ENCODE data around the gene CCDC187.

CCDC187 gene

GRCh38 chr9:136283291-136284235 is 20.3 kb downstream of the CCDC187 start:
- TF ChIP-seq ZFX (IDR thresholded peaks at IDR 0.05) (no peak), CTCF (conservative IDR thresholded peaks at IDR 0.05) (peak; percentile 97)
- no peak overlapping the region for H3K27ac ChIP-seq

- no peak overlapping the region for H3K27ac ChIP-seq
- TF ChIP-seq ZFX (IDR thresholded peaks at IDR 0.05) (no peak), CTCF (conservative IDR thresholded peaks at IDR 0.05) (no peak)
Measured at GRCh38 chr9:136282272-136282861, 21.5 kb downstream of the CCDC187 start.

GRCh38 chr9:136281421-136282271 is 22.2 kb downstream of the CCDC187 start:
- H3K27ac ChIP-seq = no peak overlapping the region
- TF ChIP-seq CTCF (conservative IDR thresholded peaks at IDR 0.05) = no peak
- no peak for TF ChIP-seq ZFX (IDR thresholded peaks at IDR 0.05)

DNA sequence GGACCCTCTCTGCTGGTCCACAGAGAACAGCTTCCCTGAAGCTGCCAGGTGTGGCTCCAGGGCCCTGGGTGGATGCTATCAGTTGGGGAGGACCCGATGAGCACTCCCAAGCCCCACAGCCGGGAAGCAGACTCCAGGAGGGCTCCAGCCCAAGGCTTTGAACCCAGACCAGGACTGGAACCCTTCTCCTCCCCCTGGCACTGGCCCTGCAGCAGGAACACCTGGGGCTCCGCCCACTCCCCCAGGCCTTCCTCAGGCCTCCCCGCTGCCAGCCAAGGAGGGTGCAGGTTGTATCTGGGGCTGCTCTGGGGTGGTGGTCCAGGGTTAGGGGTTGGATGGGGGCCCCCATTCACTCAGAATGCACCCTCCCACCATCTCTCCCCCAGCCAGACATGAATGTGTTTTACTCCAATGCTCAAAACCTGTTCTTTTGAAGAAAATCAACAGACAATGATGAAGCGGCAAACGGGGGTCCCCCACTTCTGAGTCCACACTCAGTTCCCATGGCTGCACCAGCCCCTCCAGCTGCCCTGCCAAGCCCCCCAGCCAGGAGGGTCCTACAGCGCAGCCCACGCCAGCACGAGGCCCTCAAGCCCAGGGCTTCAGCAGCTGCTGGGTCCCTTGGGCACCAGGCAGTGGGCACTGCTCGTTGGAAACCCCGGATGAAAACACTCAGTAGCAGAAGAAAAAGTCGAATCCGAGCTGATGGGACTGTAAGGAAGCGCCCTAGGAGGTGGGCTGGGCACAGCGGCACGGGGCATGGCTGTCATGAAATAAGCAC is 23.2 kb downstream of the CCDC187 start:
- TF ChIP-seq CTCF (conservative IDR thresholded peaks at IDR 0.05) = no peak
- TF ChIP-seq ZFX (IDR thresholded peaks at IDR 0.05) = no peak

DNA sequence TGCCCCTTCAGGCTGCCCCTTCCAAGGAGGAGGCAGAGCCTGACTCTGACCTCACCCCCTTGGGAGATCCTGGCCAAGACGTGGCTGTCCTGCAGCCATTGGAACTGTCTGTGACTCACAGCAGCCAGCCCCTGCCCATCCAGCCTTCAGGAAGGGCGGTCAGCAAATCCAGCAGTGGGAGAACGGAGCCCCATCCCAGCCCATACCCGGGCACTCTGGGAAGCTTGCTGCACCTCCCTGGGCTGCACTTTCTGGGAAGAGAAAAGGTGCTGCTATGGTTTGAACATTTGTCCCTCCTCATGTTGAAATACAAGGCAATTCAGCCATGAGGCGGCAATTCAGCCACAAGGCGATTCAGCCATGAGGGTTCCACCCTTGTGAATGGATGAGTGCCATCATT is 24.4 kb downstream of the CCDC187 start:
- TF ChIP-seq ZFX (IDR thresholded peaks at IDR 0.05) = no peak
- no peak for TF ChIP-seq CTCF (conservative IDR thresholded peaks at IDR 0.05)
- H3K27ac ChIP-seq = no peak overlapping the region

More for the DNA sequence above, 23.2 kb downstream of the CCDC187 start:
- H3K27ac ChIP-seq = no peak overlapping the region

DNA sequence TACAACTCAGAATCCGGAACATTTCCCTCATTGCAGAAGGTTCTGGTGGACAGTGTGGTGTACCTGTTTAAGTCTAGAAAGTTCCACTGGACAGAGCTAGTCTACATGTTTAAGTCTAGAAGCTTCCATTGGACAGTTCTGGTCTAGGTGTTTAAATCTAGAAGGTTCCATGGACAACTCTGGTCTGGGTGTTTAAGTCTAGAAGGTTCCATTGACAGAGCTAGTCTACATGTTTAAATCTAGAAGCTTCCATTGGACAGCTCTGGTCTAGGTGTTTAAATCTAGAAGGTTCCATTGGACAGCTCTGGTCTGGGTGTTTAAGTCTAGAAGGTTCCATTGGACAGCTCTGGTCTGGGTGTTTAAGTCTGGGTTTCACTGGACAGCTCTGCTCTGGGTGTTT is 25.0 kb downstream of the CCDC187 start:
- no peak overlapping the region for H3K27ac ChIP-seq
- no peak for TF ChIP-seq ZFX (IDR thresholded peaks at IDR 0.05)
- no peak for TF ChIP-seq CTCF (conservative IDR thresholded peaks at IDR 0.05)
